Fibroblast of lung (primary cell): ENCODE measurements around the gene NTSR1.

Experiments
- CTCF ChIP-seq, 2 donors: IDR thresholded peaks in 1 of 2; conservative IDR thresholded peaks in 1 of 2; 1 replicate in 1 of 2; 2 replicates in 1 of 2; pipeline ENCODE4 v1.5.1; 2011 to 2012; ENCODE audit warnings: low read length in 2 of 2, control low read depth in 1 of 2, inconsistent platforms in 1 of 2, low read depth in 1 of 2, mild to moderate bottlenecking in 1 of 2
- EZH2 ChIP-seq: IDR thresholded peaks from 2 replicates; pipeline ENCODE4 v1.5.1; 2012; ENCODE audit warnings: low read length, control low read depth, mild to moderate bottlenecking; ENCODE audit errors: missing control alignments

DNA sequence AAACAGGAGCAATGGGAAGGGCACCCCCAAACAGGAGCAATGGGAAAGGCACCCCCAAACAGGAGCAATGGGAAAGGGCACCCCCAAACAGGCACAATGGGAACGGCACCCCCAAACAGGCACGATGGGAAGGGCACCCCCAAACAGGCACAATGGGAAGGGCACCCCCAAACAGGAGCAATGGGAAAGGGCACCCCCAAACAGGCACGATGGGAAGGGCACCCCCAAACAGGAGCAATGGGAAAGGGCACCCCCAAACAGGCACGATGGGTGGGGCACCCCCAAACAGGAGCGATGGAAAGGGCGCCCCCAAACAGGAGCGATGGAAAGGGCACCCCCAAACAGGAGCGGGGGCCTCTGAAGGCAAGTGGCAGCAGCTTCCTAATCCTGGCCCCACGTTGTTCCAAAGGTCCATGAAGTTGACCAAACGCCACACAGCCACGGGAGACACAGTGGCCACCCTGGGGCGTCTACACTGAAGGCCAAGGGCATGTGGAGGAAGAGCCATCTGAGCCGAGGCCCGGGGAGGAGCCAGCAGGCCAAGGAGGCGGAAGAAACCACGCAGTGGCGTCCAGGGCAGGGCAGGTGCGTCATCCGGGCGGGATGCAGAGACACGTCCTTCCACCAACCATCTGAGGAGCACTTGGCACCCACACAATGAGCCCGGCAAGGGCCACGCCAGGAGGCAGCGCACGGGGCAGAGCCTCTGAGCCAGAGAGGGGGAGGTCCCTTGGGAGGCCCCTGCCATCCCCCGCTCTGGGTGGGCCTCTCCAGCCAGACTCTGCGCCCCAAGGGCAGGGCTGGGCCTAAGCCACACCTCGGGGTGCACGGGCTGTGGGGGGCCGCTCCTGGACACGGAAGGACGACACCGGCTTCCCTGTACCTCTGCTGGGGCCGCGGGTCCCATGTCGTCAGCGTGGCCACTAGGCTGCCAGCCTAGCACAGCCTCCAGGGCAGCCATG lies 21.5 kb upstream of the NTSR1 start:
- TF ChIP-seq CTCF (conservative IDR thresholded peaks at IDR 0.05 in 1 of 2, IDR thresholded peaks at IDR 0.05 in 1 of 2; ENCODE audit: low read depth in 1 of 2, low read length in 2 of 2) (no peak), EZH2 (no peak)
